HCT116 (cell line): ENCODE data around the gene IGSF9B. TPM values are rescaled to one million over a fixed set of nuclear protein-coding genes. Genes with fewer than 3 reads are reported as not detected.

ENCODE experiments used
- ATAC-seq: fragments of 200-7000 bp; cut with Tn5 transposase; 2 replicates; pipeline ENCODE4 v1.9.1; 2020; ENCODE audit warnings: mild to moderate bottlenecking, moderate library complexity
- BruUV-seq: library from RNA; stranded (reverse); fragments of 400-500 nt; replicated peaks from 2 replicates; lab custom pipeline; 2021; lab: Mats Ljungman, UMichigan
- CTCF ChIA-PET: fragments of 300-600 bp; sonication (Branson Sonifier 250); formaldehyde crosslinking; loops from one replicate; lab custom pipeline; 2021; ENCODE audit warnings: antibody characterized with exemption; lab: Charles Lee
- POLR2A ChIA-PET: fragments of 300-600, 350-600 bp; sonication (Branson Sonifier 250); formaldehyde crosslinking; loops from one replicate; lab custom pipeline; 2021; ENCODE audit warnings: antibody characterized with exemption; lab: Charles Lee
- RAD21 ChIA-PET, 2 experiments: fragments of 300-600 bp; sonication (Branson Sonifier 250); formaldehyde crosslinking; loops; one replicate each; lab custom pipeline; 2023; ENCODE audit warnings: low total read pairs in 2 of 2; ENCODE audit not compliant: uncharacterized antibody in 2 of 2, unreplicated experiment in 2 of 2, low non-redundant PET in 1 of 2; lab: Charles Lee
- DNase-seq: peaks from one replicate; pipeline ENCODE4 v3.0.0-alpha.2; 2010; ENCODE audit warnings: low read depth, low spot score
- H2AFZ ChIP-seq: fragments of 200-600 bp; shearing (Covaris generic), sonication (generic); 2 replicates; pipeline ENCODE4 v1.6.1; 2017; ENCODE audit warnings: low read depth, mixed run types, mixed read lengths, antibody characterized with exemption, low read length; ENCODE audit not compliant: poor library complexity, severe bottlenecking
- H3K27ac ChIP-seq: 2 replicates; pipeline ENCODE4 v1.5.1; 2012; ENCODE audit warnings: low read depth, low read length
- H3K27me3 ChIP-seq: fragments of 200-600 bp; sonication (generic); 2 replicates; pipeline ENCODE4 v1.6.1; 2016; ENCODE audit warnings: mixed run types, low read length, mixed read lengths; ENCODE audit not compliant: insufficient read depth
- H3K36me3 ChIP-seq, 2 experiments: fragments of 200-500 bp in 1 of 2; fragments of 200-600 bp in 1 of 2; sonication (Bioruptor generic) in 1 of 2; sonication (generic) in 1 of 2; 2 replicates each; pipeline versions ENCODE4 v1.5.1 to v1.6.1; 2014 to 2016; ENCODE audit warnings: low read length in 2 of 2, inconsistent platforms in 1 of 2, mixed read lengths in 1 of 2, mixed run types in 1 of 2; ENCODE audit not compliant: insufficient read depth in 2 of 2, control insufficient read depth in 1 of 2
- H3K4me1 ChIP-seq, 2 experiments: fragments of 200-600 bp in 1 of 2; sonication (generic) in 1 of 2; 2 replicates each; pipeline versions ENCODE4 v1.5.1 to v1.6.1; 2012 to 2017; ENCODE audit warnings: low read length in 2 of 2, inconsistent platforms in 1 of 2, mild to moderate bottlenecking in 1 of 2, mixed read lengths in 1 of 2, mixed run types in 1 of 2, moderate library complexity in 1 of 2; ENCODE audit not compliant: insufficient read depth in 2 of 2, control insufficient read depth in 1 of 2
- H3K4me2 ChIP-seq: fragments of 200-600 bp; sonication (generic); 2 replicates; pipeline ENCODE4 v1.6.1; 2017; ENCODE audit warnings: mixed run types, low read length, mixed read lengths
- H3K4me3 ChIP-seq, 2 experiments: fragments of 200-600 bp in 1 of 2; sonication (generic) in 1 of 2; replicated peaks in 1 of 2; 2 replicates each; pipeline ENCODE4 v1.5.1; 2011 to 2016; ENCODE audit warnings: low read length in 2 of 2, control low read depth in 1 of 2, low read depth in 1 of 2, mild to moderate bottlenecking in 1 of 2, mixed read lengths in 1 of 2, mixed run types in 1 of 2
- H3K79me2 ChIP-seq: fragments of 200-600 bp; sonication (generic); 2 replicates; pipeline ENCODE4 v1.6.1; 2017; ENCODE audit warnings: mild to moderate bottlenecking, mixed run types, low read length, moderate library complexity, mixed read lengths; ENCODE audit not compliant: insufficient read depth
- H3K9ac ChIP-seq: fragments of 200-600 bp; sonication (generic); 2 replicates; pipeline ENCODE4 v1.6.1; 2016; ENCODE audit warnings: low read length, mixed read lengths
- H3K9me2 ChIP-seq: fragments of 200-600 bp; sonication (generic), shearing (Covaris generic); 2 replicates; pipeline ENCODE4 v1.6.1; 2017; ENCODE audit warnings: mixed run types, mild to moderate bottlenecking, moderate library complexity; ENCODE audit not compliant: insufficient read depth
- H3K9me3 ChIP-seq, 2 experiments: fragments of 200-500 bp in 1 of 2; fragments of 200-600 bp in 1 of 2; sonication (Bioruptor generic) in 1 of 2; sonication (generic) in 1 of 2; 2 replicates each; pipeline ENCODE4 v1.6.1; 2014 to 2017; ENCODE audit warnings: low read length in 2 of 2, mixed read lengths in 2 of 2, inconsistent platforms in 1 of 2, low read depth in 1 of 2, mild to moderate bottlenecking in 1 of 2, mixed run types in 1 of 2, moderate library complexity in 1 of 2; ENCODE audit not compliant: control insufficient read depth in 1 of 2, insufficient read depth in 1 of 2
- H4K20me1 ChIP-seq: fragments of 200-600 bp; sonication (generic), shearing (Covaris generic); 2 replicates; pipeline ENCODE4 v1.6.1; 2017; ENCODE audit warnings: mixed run types, mild to moderate bottlenecking, moderate library complexity; ENCODE audit not compliant: insufficient read depth
- CTCF ChIP-seq, 3 experiments: fragments of 200-600 bp in 1 of 3; sonication (generic) in 1 of 3; IDR thresholded peaks in 2 of 3; conservative IDR thresholded peaks in 1 of 3; 2 replicates each; pipeline ENCODE4 v1.5.1; 2012 to 2017; ENCODE audit warnings: low read depth in 2 of 3, low read length in 2 of 3, antibody characterized with exemption in 1 of 3, borderline replicate concordance in 1 of 3, control low read depth in 1 of 3, mild to moderate bottlenecking in 1 of 3, mixed read lengths in 1 of 3, mixed run types in 1 of 3, moderate library complexity in 1 of 3; ENCODE audit not compliant: insufficient read depth in 1 of 3
- EGR1 ChIP-seq: IDR thresholded peaks from 2 replicates; pipeline ENCODE4 v1.6.1; 2012; ENCODE audit warnings: low read depth
- ELF1 ChIP-seq: IDR thresholded peaks from 2 replicates; pipeline ENCODE4 v1.6.1; 2012; ENCODE audit warnings: low read depth, borderline replicate concordance
- JUND ChIP-seq: IDR thresholded peaks from 2 replicates; pipeline ENCODE4 v1.6.1; 2012
- MAX ChIP-seq: IDR thresholded peaks from 2 replicates; pipeline ENCODE4 v1.6.1; 2012
- POLR2A ChIP-seq: IDR thresholded peaks from 2 replicates; pipeline ENCODE4 v1.7.0; 2011; ENCODE audit warnings: borderline replicate concordance; ENCODE audit not compliant: insufficient read depth, insufficient read length; ENCODE audit errors: extremely low read depth
- POLR2AphosphoS5 ChIP-seq: IDR thresholded peaks from 2 replicates; pipeline ENCODE4 v1.6.1; 2011; ENCODE audit warnings: mild to moderate bottlenecking, low read depth, low read length, moderate library complexity
- RAD21 ChIP-seq: IDR thresholded peaks from 2 replicates; pipeline ENCODE4 v1.6.1; 2012; ENCODE audit warnings: low read depth, mild to moderate bottlenecking
- SP1 ChIP-seq: IDR thresholded peaks from 2 replicates; pipeline ENCODE4 v1.6.1; 2012; ENCODE audit warnings: low read depth
- SRF ChIP-seq: IDR thresholded peaks from 2 replicates; pipeline ENCODE4 v1.6.1; 2012; ENCODE audit warnings: low read depth
- YY1 ChIP-seq: IDR thresholded peaks from 2 replicates; pipeline ENCODE4 v1.6.1; 2011; ENCODE audit warnings: low read length, low read depth, moderate library complexity, mild to moderate bottlenecking; ENCODE audit not compliant: insufficient replicate concordance; ENCODE audit errors: extremely low read depth
- ZNF274 ChIP-seq: fragments of 200-500 bp; sonication (Bioruptor generic); IDR thresholded peaks from 2 replicates; pipeline ENCODE4 v1.6.1; 2014; ENCODE audit warnings: mild to moderate bottlenecking, low read depth, low read length, inconsistent platforms
- intact Hi-C: fragments of 100-400 bp; cut with micrococcal nuclease; formaldehyde crosslinking; loops from 2 replicates; pipeline ENCODE4 v1.10.0; 2022
- total RNA-seq: library from RNA; stranded (reverse); gene quantifications from one replicate; pipeline ENCODE4 v1.2.1, GENCODE V29; 2021; ENCODE audit not compliant: unreplicated experiment

IGSF9B gene
- total RNA-seq, 1 experiment from 2014 or later: 12.4 TPM

GRCh38 chr11:133935551-133935910 lies 21.2 kb downstream of the IGSF9B start:
- H3K9me2 ChIP-seq: no peaks in the 10 kb centered on the region
- no peaks in the 10 kb centered on the region for H4K20me1 ChIP-seq
- H3K27ac ChIP-seq: no peak overlapping the region
- H3K36me3 ChIP-seq: no peaks in the 10 kb centered on the region
- H3K27me3 ChIP-seq: no peaks in the 10 kb centered on the region
- POLR2A ChIA-PET: no interaction called here
- H3K4me2 ChIP-seq: peak overlapping the region; percentile 46
- no peak for TF ChIP-seq CTCF (IDR thresholded peaks at IDR 0.05 in 2 of 3, conservative IDR thresholded peaks at IDR 0.05 in 1 of 3; ENCODE audit: borderline replicate concordance in 1 of 3, insufficient read depth in 1 of 3, low read depth in 2 of 3, low read length in 2 of 3)
- no peak for TF ChIP-seq POLR2AphosphoS5
- no peak for TF ChIP-seq ELF1
- TF ChIP-seq SP1: no peak
- no peak for TF ChIP-seq MAX
- no peak for TF ChIP-seq RAD21
- TF ChIP-seq POLR2A: no peak
- no peak for TF ChIP-seq YY1
- no peak for TF ChIP-seq ZNF274
- no peak for TF ChIP-seq JUND
- TF ChIP-seq SRF: no peak
- TF ChIP-seq EGR1: no peak
- TF ChIP-seq, all 23 proteins: peak for 0
- no TSS peak for BruUV-seq
- Histone ChIP-seq H3K79me2 (no peaks in the 10 kb centered on the region), H2AFZ (no peak overlapping the region), H3K9me3 (no peaks in the 10 kb centered on the region), H3K4me1 (peaks cover 5 to 18% of the 10 kb centered on the region in 2 experiments; a peak in 3 of 4 replicates), H3K9ac (no peak overlapping the region), H3K4me3 (no peak overlapping the region)
- ATAC-seq (no peak), DNase-seq (no peak)
- intact Hi-C loops: no loop called here
- ChIA-PET RAD21 (no interaction called here), CTCF (no interaction called here)
